Peyer's patch (tissue), 4 donors: ENCODE data around the gene PLG. TPM values are rescaled to one million over a fixed set of nuclear protein-coding genes. Genes with fewer than 3 reads are reported as not detected.
"Not testable (repeated sequence)": the region's sequence is repeated elsewhere in the genome, so short reads cannot be mapped to it uniquely, and the experiment has no call there.

Experiments
- DNase-seq, 3 donors: peaks; one replicate each; pipeline ENCODE4 v3.0.0-alpha.2; 2017 to 2019
- H3K27ac ChIP-seq, 4 donors: fragments of 200-600 bp; sonication (generic); one replicate each; pipeline ENCODE4 v1.5.1; 2016 to 2019
- H3K27me3 ChIP-seq, 2 donors: fragments of 200-600 bp; sonication (generic); one replicate each; pipeline ENCODE4 v1.5.1; 2019
- H3K36me3 ChIP-seq, 3 donors: fragments of 200-600 bp; sonication (generic); one replicate each; pipeline ENCODE4 v1.5.1; 2016 to 2019
- H3K4me1 ChIP-seq, 4 donors: fragments of 200-600 bp; sonication (generic); one replicate each; pipeline ENCODE4 v1.5.1; 2016 to 2019
- H3K4me3 ChIP-seq, 4 donors: fragments of 200-600 bp; sonication (generic); 1 replicate in 3 of 4; 2 replicates in 1 of 4; pipeline ENCODE4 v1.5.1; 2016 to 2019; ENCODE audit warnings: mild to moderate bottlenecking in 1 of 4
- H3K9me3 ChIP-seq, 4 donors: fragments of 200-600 bp; sonication (generic); one replicate each; pipeline ENCODE4 v1.5.1; 2016 to 2019; ENCODE audit warnings: mild to moderate bottlenecking in 1 of 4
- CTCF ChIP-seq, 6 experiments: fragments of 450-650 bp in 4 of 6; fragments of 200-600 bp in 2 of 6; sonication (generic) in 1 of 6; IDR thresholded peaks; one replicate each; pipeline ENCODE4 v1.5.1; 2017 to 2019; ENCODE audit warnings: antibody characterized with exemption in 6 of 6, mild to moderate bottlenecking in 3 of 6, moderate library complexity in 1 of 6
- POLR2A ChIP-seq, 2 donors: fragments of 450-650 bp; IDR thresholded peaks; one replicate each; pipeline ENCODE4 v1.5.1; 2017; ENCODE audit warnings: antibody characterized with exemption in 2 of 2, mild to moderate bottlenecking in 2 of 2, moderate library complexity in 2 of 2
- total RNA-seq, 4 donors: library from RNA; depleted of rRNA; stranded (reverse); fragments of >200 nt; gene quantifications; one replicate each; pipeline ENCODE4 v1.1.0, GENCODE V29; 2016

Gene PLG
- total RNA-seq, 4 donors from 2014 or later: not detected

- H3K9me3 ChIP-seq: peaks cover 0 to 3% (median 0%) of the 10 kb centered on the region in 4 donors
- TF ChIP-seq POLR2A (IDR thresholded peaks at IDR 0.05) (no peak), CTCF (IDR thresholded peaks at IDR 0.05) (no peak)
- no peaks in the 10 kb centered on the region for H3K4me1 ChIP-seq
- H3K36me3 ChIP-seq: no peaks in the 10 kb centered on the region
- DNase-seq: no peak
- no peak overlapping the region for H3K27ac ChIP-seq
- no peak overlapping the region for H3K4me3 ChIP-seq
- H3K27me3 ChIP-seq: no peaks in the 10 kb centered on the region
These were observed 79.3 kb downstream of the PLG start for GRCh38 chr6:160781298-160781697.

DNA sequence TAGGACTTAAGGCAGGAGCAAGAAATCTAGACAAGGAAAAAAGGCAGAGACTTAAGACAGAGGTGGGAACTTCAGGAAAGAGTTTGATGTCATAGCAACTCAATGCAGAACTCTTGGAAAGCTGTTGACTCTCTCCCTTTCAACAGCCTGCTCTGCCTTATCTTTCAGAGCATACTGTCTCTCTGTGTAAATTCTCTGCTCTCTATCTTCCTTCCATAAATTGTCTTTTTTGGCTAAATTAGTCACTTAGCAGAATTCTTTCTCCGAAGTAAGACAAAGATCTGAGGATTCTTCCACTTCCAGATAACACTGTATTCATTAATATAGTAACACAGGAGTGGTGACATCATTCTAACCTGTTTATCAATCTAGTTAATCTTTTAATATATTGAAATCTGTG is 80.2 kb downstream of the PLG start:
- H3K9me3 ChIP-seq: peaks cover 0 to 3% (median 0%) of the 10 kb centered on the region in 4 donors
- H3K4me1 ChIP-seq: no peaks in the 10 kb centered on the region
- H3K36me3 ChIP-seq: no peaks in the 10 kb centered on the region
- TF ChIP-seq POLR2A (IDR thresholded peaks at IDR 0.05): no peak
- TF ChIP-seq CTCF (IDR thresholded peaks at IDR 0.05): no peak
- DNase-seq: no peak
- H3K4me3 ChIP-seq: no peak overlapping the region
- no peaks in the 10 kb centered on the region for H3K27me3 ChIP-seq
- H3K27ac ChIP-seq: no peak overlapping the region

- Histone ChIP-seq H3K27me3 (no peaks in the 10 kb centered on the region), H3K4me3 (no peak overlapping the region), H3K36me3 (no peaks in the 10 kb centered on the region), H3K4me1 (no peaks in the 10 kb centered on the region), H3K27ac (no peak overlapping the region), H3K9me3 (peaks cover 0 to 3% (median 0%) of the 10 kb centered on the region in 4 donors)
- DNase-seq: no peak
- no peak for TF ChIP-seq POLR2A (IDR thresholded peaks at IDR 0.05)
- no peak for TF ChIP-seq CTCF (IDR thresholded peaks at IDR 0.05)
These were observed 81.7 kb downstream of the PLG start for GRCh38 chr6:160783741-160784140.

GRCh38 chr6:160788126-160788525 is 86.1 kb downstream of the PLG start:
- not testable (repeated sequence) for H3K4me1 ChIP-seq, H3K36me3 ChIP-seq, DNase-seq, H3K4me3 ChIP-seq, H3K9me3 ChIP-seq, H3K27ac ChIP-seq, H3K27me3 ChIP-seq

DNA sequence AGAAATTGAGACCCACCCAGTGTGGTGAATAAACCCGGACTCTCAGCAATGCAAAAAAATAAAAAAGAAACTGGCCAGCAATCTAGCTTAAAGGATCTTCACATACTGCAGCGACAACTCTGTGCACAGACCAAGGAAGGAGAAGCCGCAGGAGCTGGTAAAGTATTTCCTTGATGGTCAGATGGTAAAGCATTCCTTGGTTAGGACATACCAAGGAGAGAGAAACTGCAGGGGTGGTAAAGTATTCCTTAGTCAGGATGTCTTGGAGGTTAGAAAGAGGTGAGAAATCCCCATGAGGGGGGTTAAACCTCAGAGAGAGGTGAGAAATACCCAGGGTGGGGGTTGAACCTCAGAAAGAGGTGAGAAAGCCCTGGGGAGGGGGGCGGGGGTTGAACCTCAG is 86.8 kb downstream of the PLG start:
- Histone ChIP-seq H3K9me3 (no peaks in the 10 kb centered on the region), H3K4me3 (no peak overlapping the region), H3K27me3 (no peaks in the 10 kb centered on the region), H3K27ac (no peak overlapping the region), H3K36me3 (no peaks in the 10 kb centered on the region), H3K4me1 (no peaks in the 10 kb centered on the region)
- TF ChIP-seq POLR2A (IDR thresholded peaks at IDR 0.05) (no peak), CTCF (IDR thresholded peaks at IDR 0.05) (no peak)
- no peak for DNase-seq

GRCh38 chr6:160789263-160790027 is 87.4 kb downstream of the PLG start:
- H3K36me3 ChIP-seq: no peaks in the 10 kb centered on the region

More at GRCh38 chr6:160789263-160790027, 87.4 kb downstream of the PLG start:
- DNase-seq: no peak
- no peaks in the 10 kb centered on the region for H3K9me3 ChIP-seq
- H3K4me1 ChIP-seq: no peaks in the 10 kb centered on the region
- TF ChIP-seq CTCF (IDR thresholded peaks at IDR 0.05): no peak
- no peak for TF ChIP-seq POLR2A (IDR thresholded peaks at IDR 0.05)
- no peak overlapping the region for H3K27ac ChIP-seq
- no peaks in the 10 kb centered on the region for H3K27me3 ChIP-seq
- H3K4me3 ChIP-seq: no peak overlapping the region
